Measurements from ENCODE around the gene USP2.

GRCh38 chr11:119316016-119316728 is 65.3 kb downstream of the USP2 start:
- TF ChIP-seq, protein P1, sequence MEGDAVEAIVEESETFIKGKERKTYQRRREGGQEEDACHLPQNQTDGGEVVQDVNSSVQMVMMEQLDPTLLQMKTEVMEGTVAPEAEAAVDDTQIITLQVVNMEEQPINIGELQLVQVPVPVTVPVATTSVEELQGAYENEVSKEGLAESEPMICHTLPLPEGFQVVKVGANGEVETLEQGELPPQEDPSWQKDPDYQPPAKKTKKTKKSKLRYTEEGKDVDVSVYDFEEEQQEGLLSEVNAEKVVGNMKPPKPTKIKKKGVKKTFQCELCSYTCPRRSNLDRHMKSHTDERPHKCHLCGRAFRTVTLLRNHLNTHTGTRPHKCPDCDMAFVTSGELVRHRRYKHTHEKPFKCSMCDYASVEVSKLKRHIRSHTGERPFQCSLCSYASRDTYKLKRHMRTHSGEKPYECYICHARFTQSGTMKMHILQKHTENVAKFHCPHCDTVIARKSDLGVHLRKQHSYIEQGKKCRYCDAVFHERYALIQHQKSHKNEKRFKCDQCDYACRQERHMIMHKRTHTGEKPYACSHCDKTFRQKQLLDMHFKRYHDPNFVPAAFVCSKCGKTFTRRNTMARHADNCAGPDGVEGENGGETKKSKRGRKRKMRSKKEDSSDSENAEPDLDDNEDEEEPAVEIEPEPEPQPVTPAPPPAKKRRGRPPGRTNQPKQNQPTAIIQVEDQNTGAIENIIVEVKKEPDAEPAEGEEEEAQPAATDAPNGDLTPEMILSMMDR (IDR thresholded peaks at IDR 0.05) = no peak
- TF ChIP-seq POLR2AphosphoS5 (IDR thresholded peaks at IDR 0.05) (no peak), POLR2A (IDR thresholded peaks at IDR 0.05) (no peak), EP300 (IDR thresholded peaks at IDR 0.05) (no peak)
